IPS DF 19.7 (cell line): ENCODE measurements around the gene BID.

Source experiments
- DNase-seq: peaks from one replicate; pipeline ENCODE4 v3.0.0-alpha.2; 2013; ENCODE audit warnings: low read depth, low spot score

Gene BID

DNA sequence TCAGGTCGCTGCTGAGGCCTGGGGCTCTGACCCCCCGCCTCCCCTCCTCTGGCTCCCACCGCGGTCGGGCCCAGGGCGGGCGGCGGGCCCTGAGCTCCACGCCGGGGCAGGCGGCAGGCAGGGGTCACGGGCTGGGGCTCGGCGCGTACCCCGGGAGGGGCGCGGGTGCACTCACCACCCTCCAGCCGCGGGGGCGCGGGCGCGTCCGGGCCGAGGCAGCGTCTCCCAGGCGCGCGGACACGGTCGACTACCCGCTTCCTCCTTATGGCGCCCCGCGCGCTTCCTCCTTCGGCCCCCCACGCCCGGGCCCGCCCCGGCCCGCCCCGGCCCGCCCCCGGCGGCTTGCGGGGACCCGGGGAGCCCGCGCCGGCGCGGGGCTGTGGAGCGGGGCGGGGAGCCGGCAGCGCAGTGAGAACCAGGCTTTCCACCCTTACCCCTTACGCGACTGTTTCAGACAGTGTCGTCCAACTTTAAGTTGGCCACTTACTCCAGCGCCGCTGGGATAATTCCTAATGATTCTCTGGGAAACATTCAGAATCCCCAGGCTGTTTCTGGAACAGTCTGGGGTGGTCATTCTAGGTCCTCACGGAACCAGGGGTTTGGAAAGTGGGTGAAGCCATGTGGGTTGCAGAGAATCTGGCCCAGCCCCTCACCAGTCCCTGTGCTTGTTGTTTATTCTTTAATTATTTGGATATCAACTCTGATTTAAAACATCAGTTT is at the start of gene BID:
BID (minus strand) TSS at position 264 of the 720 bp plus-strand sequence. CDS start 24,353 bp downstream, outside the sequence.
- DNase-seq: no peak

DNA sequence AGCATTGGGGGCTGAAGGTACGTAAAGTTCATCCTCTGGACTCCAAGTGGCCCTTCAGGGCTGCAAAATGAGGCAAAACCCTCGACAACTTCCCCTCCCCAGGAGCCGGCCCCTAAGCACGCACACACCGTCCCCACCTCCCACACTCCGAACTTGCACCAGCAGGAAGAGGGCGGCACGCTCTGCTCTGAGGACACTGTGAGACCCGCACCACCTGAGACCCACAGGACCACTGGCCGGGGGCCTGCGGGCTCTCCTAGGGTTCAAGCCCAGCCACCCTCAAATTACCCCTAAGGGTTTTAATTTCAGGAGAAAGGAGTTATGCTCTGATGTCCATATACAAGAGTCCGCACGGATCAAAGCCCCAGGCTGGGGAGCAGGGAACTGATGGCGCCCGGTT is 49.7 kb upstream of the BID start:
- DNase-seq: no peak

DNA sequence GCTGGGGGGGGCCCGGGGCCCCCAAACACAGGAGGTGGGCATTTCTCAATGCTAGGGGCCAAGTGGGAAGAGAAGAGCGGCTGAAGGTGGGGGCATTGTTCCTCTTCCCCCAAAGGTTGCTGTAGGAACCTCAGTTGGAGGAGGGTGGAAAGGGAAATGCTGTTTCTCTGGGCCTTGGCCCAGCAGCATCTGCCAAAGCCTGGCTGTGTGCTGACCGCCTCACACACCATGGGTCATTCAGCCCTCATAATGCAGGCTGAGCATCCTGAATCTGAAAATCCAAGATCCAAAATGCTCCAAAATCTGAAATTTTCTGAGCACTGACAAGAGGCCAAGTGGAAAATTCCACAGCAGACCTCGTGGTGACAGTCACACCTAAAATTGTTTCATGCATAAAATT is 49.0 kb upstream of the BID start:
- no peak for DNase-seq

DNA sequence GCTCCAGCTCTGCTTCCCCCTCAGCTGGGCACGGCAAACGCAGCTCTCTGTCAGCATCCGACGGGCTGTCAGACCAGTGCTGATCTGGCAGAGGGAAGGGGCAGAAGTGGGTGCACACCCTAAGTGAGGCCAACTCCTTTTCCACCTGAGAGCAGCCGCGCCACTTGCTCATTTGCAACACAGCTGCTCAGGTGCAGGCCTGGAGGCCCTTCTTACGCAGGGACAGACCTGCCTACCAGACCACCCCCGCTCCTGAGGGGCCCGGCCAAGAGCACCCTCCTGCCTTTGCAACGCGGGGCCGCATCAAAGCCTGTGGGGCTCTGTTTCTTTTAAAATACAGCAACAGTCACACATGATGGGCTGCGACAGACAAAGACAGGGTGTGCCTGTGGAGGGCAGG is 47.8 kb upstream of the BID start:
- no peak for DNase-seq

DNA sequence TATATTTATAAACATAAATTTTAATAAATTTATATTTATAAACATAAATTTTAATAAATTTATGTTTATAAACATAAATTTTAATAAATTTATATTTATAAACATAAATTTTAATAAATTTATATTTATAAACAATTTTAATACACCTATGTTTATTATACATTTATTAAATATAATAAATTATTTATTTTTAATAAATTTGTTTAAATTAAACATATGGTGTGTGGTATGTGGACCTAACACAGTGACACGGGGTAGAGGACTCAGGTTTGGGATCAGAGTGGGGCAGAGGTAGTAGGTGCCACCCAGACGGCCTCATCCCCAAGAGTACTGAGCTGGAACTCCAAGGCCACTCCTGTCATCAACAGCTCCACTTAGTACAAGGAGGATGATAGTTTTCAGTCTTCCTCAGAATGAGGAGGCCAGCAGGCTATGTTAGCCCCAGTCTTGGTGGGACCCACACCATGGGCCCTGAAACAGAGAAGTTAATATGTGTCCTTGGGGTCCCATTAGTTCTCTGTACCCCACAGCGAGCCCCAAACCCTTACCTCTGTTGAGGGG is 46.7 kb upstream of the BID start:
- no peak for DNase-seq

DNA sequence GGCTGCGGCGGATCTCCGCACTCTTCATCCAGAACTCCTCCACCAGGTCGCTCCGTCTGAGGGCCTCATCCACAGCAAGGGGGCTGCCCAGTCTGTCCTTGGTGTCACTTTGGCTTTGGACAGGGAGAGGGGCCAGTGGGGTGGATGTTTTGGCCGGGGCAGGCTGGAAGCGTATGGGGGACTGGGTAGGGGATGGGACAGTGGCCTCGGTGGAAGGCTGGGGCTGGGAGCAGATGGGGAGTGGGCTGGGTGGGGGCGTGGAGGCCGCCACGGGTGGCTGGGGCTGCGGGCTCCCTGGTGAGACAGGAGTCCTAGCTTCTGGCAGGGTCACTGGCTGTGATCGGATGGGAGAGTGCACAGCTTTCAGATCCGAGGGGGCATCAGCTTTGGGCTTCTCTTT is 44.4 kb upstream of the BID start:
- DNase-seq: no peak

DNA sequence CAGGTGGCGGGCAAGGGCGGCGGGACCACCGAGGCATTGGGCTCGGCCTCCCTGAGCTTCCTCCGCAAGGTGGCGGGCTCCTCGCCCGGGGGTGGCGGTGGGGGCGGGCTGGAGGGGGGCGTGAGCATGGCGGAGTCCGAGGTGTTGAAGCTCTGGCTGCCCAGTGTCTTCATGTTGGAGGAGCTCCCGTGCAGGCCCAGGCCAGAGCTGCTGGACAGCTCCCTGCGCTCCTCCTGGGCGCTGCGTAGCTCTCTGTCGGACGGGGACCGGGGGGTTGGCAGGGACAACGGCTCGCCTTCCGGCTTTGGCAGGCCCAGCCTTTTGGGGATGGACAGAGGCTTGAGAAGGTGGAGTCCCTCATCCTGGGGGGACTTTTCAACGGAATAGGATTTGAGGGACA is 43.9 kb upstream of the BID start:
- DNase-seq: no peak

DNA sequence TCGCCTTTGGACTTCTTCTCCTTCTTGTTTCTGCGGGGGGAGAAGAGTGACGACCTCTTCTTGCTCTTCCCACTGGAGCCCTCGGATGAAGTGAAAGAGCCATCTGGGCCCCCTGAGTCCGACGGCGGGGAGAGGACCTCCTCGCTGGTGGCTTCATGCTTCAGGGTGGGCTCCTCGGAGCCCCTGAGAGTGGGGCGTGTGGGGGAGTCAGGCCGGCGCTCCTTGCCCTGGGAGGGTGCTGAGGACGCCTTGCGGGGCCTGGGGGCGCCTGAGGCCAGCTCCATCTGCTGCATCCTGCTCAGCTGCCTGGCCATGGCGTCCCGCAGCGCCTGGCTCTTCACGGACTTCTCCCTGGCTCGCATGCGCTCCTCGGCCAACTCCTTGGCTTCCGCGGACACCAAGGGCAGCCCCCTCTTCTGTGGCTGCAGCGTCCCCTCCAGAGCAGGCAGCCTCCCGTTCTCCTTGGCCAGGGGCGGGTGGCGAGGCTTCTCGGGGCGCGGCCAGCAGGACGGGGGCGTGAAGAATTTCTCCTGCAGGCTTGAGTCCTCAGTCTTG is 43.3 kb upstream of the BID start:
- no peak for DNase-seq

DNA sequence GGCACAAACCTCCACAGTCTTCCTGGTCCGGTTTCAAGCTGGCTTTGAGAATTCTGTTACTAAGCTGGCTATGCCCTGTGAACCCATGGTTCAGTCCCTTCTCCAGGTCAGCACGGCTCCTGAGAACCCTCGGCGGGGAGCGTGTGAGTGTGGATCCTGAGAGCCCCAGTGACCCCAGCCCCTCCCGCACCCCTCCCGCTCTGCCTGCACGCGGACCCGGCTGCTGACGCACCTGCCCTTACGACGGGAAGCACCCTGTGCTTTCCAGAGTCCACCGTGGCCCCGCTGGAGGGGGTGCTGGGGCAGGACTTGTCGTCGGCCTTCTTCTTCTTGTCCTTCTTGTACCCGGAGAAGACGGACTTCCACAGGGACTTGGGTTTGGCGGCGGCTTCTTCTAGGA is 42.8 kb upstream of the BID start:
- no peak for DNase-seq

DNA sequence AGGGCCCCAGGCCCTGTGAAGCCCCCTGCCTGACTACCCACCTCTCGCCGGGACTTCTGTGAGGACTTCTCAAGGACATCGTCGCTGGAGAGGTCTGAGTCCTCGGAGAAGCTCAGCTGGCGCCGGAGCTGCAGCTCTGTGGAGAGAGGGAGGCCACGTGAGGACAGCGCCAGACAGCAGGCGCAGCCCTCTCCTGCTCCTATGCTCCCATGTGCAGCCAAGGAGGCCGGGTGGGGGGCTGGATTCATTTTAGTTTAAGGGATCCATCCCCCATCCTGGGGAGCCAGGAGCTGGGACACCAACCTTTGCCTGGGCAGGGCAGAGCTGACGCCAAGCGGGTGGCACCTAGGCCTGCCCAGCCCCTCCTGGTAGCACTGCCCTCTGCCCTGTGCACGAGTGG is 42.4 kb upstream of the BID start:
- no peak for DNase-seq

DNA sequence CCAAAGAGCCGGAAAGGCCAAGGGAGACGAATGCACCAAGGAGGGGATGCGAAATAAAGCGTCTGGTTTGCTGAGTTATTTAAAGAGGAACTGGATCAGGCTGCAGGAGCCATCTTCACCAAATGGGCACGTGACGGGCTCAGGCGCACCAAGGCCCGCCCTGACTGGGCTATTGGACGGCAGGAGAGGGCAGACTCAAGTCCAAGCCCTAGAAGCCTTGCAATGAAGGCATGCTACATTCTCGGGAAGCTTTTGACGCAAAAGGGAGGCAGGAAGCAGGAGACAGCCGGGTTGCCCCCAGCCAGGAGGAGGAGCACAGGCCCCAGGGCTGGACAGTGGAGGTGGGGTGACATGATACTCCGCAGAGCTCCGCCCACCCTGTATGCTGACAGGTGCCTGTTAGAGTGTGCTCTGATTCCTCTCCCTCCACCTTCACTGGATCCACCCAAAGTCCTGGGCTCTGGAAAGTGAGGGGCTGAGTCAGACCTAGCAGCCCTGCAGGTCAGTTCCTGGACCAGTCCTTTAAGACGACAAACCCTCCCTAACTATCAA is 41.5 kb upstream of the BID start:
- no peak for DNase-seq

DNA sequence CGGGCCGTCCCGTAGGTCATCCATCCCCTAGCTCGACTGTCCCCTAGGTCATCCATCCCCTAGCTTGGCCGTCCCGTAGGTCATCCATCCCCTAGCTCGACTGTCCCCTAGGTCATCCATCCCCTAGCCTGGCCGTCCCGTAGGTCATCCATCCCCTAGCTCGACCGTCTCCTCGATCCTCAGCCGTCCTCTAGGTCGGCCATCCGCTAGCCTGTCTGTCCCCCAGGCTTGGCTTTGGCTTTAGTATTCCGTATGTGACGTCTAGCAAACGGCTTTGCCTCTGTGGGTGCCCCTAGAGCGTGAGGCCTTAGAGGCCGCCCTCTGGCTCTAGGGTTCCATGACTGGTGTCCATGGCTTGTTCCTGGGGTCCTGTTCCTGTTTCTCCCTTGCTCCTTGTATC is 40.6 kb upstream of the BID start:
- no peak for DNase-seq

DNA sequence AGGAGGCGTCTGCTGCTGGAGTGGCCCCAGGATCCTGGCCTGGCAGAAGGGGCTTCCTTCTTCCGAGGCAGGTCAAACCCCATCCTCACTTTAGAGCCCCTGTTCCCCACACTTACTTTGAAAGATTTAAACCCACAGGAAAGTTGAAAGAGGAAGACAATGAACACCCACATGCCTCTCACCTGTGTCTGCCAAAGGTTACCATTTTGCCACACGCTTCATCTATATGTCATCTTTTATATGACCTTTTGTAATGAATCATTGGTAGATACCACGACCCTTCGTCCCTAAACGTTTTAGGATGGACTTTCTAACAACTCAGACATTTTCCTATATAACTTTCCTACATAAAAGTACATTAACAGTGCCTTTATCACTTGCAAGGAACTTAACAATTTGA is 39.8 kb upstream of the BID start:
- no peak for DNase-seq

DNA sequence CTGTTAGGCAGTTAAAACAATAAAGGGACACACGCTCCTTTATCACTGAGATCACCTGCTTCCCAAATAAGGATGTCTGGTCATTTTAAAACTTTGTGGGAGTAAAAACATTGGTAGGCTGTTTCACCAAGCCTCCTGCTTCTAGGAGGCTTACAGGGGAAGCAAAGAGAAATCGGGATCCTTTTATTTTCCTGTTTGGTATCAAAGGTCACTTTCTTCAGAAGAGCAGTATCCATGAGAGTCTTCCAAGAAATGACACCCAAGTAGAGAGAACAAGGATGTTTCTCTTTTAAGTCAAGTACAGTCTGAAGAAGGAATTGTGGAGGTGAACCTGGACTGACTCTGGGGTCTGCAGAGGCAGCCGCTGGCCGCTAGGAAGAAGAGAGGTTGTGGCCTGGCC is 36.9 kb upstream of the BID start:
- DNase-seq: no peak

DNA sequence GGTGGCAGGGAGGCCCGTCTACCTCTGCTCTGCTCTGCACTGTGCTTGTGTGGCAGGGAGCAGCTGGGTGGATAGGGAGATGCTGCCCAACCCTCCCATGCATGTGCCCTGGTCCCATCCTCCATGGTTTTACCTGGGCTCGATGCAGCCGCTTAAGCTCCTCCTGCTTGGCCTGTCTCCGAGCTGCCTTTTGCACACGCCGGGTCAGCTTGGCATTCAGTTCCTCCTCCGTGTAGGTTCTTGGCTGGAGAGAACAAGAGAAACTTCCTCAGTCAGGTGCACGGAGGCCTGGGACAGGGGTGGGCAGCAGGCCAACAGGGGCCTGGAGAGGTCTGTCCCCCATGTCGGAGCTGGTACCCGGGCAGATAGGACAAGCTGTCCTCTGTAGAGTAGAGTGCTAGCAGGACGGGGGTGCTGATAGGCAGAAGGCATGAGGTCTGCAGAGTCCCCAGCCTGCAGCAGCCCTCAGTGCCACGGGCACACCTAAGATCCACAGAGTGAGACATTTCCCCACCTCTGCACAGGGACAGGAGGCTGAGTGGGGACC is 36.4 kb upstream of the BID start:
- no peak for DNase-seq

DNA sequence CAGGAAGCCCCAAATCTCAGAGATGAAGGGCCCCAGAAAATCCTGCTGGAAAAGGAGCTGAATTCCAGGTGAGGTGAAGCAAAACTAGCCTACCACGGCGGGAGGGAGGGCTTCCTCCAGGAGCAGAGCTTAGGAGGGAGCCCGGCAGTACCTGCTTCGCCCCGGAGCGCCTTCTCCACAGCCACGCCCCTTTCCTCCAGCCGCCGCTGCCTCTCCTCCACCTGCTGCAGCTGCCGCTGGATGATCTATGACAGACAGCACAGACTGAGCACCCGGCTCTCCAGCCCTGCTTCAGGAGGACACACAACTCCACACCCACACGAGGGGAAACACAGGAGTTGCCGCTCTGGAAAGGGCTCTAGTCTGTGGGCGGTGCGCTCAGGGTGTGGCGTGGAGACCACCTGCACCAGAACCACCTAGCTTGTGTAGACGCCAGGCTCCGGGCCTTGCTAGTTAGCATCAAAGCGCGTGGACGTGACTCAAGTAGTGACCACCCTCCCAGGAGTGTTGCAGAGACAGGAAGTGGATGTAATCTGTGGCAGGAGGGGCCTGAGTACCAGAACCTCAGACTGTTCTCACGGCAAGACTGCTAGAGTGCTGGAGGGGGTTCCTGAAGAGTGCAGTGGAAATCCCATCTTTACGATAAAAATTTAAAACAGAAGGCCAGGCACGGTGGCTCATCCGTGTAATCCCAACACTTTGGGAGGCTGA is 34.6 kb upstream of the BID start:
- DNase-seq: no peak

DNA sequence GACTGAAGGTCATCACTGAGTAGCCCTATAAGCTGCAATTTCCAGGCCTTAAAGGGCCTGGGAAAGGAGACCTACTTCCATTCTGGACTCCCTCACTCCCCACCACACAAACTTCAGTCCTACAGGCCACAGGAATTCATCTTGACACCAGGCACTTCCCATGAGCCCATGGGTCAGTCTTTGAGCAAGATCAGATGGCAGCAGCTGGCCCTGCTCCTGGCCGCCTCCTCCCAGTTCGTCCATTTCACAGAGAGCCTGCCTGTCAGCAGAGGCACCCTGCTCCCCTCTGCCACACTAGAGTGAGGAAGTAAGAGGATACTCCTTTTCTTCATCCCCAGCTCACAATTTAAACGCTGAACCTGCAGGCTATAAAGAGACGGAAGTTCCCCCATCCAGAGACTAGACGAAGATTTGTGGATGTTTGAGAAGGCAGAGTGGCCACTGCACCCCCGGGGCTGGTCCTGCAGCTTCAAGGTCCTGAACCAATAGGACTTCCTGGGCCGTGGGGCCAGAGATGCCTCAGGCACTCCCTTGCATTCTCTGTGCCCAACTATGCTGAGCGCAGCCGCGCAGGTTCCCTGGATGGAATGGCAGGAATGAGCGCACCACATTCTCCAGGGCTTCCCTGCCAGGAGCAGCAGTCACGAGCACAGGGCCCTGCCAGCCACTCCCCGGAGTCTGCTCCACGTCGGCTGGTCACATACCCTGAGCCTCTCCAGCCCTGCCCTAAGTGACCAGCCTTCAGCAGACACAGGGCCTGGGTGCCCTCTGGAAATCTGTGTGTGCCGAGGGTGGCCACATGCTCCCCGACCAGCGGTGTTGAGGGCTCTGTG is 33.5 kb upstream of the BID start:
- no peak for DNase-seq

DNA sequence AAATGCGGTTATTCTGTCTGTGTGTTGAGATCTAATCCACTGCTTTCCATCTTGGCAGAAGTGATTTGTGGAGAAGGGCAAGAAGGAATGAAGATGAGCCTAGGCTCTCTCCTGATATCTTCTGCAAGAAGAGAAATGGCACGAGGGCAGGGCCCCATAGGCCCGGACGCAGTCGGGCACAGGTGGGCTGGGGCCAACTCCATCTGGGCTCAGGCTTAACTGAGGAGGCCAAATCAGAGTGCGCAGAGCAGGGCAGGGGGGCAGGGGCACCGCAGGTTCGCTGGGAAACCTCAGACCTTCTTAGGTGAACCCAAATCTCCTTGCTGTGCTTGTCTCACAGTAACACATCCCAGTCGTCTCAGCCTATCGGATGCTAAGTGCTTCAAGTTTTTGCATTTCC is 32.8 kb upstream of the BID start:
- DNase-seq: no peak

DNA sequence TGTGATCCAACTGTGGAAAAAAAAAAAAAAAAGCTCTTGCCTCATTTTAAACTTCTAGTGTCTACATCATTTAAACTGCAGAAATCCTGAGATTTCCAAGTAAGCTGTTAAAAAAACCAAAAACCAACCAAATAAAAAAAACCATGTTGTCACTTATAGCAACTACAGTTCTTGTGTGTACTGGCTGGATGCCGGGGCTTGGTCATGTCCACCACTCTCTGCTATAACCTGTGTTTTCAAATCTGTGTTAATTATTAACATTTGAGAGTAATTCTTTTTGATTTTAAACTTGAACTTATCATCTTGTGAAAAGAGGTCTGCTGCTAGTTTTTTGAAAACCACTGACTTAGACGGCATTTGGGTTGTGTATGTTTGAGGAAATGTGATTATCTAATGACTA is 32.2 kb upstream of the BID start:
- DNase-seq: no peak

DNA sequence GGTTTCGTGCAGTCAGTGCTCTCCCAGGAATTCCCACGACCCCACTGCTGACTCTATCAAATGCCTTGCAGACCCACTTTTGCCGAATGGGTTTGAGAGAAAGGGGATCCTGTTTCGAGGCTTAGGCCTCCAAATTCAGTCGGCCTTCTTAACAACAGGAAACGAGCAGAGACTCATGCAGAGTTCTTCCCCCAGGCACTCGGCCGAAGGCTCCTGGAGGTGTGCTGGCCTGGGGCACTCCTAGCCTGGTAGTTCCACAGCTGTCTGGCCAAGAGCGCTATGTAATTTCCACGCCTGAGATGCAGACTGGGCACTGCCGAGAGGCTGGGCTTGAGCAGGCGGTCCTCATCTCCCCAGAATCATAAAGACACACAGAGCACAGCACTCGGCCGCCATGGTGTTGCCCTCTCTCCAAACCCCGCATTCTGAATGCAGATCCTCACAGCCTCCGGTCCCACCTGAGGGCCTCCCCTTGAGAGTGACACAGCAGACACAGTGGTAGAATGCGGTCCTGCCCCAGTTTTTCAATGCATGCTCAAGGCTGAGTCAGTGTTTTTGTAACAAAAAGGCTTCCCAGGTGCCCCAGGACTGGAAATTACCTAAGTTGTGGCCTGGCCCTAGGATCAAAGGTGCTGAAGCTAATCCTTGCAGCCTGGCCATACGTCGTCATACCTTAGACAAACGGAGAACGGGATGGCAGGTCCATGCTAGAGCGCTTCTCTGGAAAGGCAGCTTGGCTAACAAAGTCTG is 30.2 kb upstream of the BID start:
- DNase-seq: no peak
